Activated CD8-positive, alpha-beta memory T cell treated with anti-CD3 and anti-CD28 coated beads for 48 hours (primary cell): ENCODE results near the gene UBTD2.
"Not testable (repeated sequence)": the region's sequence is repeated elsewhere in the genome, so short reads cannot be mapped to it uniquely, and the experiment has no call there.

Source experiments
- DNase-seq, 3 experiments: peaks; one replicate each; pipeline ENCODE4 v3.0.0-alpha.2; 2020; ENCODE audit warnings: low read depth in 2 of 3, low spot score in 2 of 3

Gene UBTD2, protein sequence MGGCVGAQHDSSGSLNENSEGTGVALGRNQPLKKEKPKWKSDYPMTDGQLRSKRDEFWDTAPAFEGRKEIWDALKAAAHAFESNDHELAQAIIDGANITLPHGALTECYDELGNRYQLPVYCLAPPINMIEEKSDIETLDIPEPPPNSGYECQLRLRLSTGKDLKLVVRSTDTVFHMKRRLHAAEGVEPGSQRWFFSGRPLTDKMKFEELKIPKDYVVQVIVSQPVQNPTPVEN

DNA sequence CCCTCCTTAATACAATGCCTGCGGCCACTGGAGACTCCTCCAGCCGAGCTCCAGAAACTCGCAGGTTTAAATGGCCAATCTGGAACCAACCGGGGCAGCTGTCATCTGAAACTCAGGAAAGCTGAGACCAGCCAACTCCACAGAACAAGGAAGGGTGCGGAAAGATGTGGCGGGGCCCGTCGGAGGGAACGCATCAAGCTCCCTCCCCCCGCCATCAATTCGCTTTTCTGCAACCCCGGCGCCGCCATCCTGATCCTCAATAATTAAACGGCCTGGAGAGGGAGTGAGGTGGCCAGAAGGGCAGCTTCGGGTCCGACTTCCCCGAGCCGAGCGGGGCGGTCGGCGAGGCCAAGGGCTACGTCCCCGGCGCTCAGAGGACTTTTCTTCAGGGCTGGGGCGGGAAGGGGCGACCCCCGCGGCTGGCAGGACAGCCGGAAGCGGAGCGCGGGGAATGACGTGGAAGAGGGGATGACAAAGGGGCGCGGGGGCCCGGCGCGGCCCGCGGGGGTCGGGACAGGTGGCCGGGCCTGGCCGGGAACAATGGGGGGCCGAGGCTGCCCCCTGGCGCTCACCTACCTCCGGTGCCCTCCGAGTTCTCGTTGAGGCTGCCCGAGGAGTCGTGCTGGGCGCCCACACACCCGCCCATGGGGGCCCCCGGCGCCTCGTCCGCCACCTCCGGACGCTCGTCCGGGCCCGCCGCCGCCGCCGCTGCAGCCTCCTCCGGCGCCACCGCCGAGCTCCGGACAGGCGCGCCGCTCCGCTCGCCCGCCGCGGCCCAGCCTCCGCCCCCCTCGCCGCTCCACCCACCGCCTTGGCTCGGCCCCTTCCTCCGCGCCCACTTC is at the start of gene UBTD2:
TSS of gene UBTD2 (minus strand) at position 745 of the 842 bp plus-strand sequence. CDS start at position 646, 99 bp downstream.
- peak in 2 of 3 experiments; percentile 20 to 64 for DNase-seq

- DNase-seq: not testable (repeated sequence)
These were observed 43.3 kb upstream of the UBTD2 start for GRCh38 chr5:172326901-172327300.

DNA sequence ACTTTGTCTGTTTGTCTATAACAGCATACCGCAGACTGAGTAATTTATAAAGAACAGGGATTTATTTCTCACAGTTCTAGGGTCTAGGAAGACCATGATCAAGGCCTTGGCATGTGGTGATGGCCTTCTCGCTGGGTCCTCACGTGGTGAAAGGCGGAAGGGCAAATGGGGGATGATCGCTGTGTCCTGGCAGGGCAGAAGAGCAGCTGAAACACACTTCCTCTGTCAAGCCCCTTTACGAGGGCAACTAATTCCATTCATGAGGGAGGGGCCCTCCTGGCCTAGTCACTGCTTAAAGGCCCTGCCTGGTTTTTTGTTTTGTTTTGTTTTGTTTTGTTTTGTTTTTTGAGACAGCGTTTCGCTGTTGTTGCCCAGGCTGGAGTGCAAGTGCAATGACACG is 41.9 kb upstream of the UBTD2 start:
- DNase-seq: no peak

DNA sequence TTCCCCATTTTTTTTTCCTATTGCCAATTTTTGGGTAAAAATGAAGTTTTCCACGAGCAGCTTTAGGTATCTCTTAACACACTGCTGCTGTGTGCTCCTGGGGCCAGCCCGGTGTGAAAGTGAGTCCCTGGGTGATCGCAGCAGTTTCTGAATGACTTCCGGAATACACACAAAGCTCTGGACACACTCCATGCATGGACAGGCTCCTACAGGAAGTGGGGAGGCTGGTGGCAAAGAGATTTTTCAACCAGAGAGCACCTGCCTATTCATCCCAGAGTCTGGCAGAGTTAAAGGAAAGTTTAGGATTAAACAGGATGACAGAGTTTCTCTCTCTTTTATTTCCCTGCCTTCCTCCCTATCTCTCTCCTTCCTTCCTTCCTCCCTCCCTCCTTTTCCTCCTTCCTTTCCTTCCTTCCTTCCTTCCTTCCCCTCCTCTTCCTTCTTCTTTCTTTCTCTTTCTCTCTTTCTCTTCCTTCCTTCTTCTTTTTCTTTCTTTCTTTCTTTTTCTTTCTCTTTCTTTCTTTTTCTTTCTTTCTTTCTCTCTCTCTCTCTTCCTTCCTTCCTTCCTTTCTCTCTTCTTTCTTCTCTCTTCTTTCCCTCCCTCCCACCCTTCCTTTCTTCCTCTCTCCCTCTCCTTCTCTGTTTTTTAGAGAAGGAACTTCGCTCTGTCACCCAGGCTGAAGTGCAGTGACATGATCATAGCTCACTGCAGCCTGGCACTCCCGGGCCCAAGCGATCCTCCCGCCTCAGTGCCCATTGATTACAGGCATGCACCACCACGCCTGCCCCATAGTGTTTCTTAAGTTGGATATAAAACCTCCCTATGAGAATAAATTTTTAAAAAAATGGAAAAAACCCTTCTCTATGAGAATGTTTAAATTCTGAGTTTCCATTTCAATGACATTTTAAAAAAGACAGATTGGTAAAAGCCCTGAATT is 38.7 kb upstream of the UBTD2 start:
- DNase-seq: no peak

DNA sequence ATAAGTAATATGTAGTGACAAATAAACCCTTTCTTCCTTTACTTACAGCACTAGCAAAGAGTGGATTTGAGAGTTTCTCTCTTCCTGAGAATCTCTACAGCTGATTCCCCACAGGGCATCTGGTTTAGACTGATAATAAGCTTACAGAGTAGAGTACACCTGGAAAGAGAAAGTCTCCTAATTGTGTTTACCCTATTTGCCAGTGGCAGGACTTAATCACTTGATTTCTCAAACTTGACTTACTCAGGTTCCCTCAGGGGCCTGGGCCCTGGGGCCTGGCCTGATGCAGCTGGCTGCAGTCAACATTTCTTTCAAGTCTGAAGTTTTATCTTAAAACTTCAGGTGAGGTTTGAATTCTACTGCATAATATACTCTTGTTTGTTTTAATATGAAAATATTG is 38.0 kb upstream of the UBTD2 start:
- no peak for DNase-seq

DNA sequence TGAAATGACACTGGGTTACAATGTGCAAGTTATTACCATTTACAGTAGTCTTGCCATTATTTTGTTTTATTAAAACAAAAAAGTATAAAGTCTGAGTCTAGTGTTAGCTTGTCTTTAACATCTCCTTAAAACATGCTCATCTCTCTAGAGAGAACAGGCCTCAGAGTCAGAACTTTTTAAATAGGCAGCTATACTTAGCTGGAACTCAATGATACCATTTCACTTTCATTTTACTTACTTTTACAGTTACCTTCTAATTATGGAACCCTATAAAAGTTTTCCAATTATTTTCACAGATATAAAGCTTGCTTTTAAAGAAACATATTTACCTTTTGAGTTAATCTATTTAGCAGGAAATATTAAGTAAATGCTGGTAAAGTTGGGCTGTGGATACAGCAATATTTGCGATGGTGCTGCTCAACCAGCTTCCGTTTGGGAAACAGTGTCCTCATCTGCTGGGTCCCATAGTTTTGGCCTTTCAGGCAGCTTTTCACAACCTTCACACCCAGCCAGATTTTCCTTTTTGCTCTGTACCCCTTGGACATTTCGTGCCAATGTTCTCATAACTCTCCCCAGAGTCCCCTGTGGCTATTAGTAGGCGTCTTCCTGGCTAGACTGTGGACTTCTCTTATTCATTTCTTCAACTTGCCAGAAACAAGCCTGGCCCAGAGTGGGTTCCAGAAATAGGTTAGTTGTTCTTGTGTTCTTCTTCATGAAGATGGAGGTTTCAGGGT is 36.3 kb upstream of the UBTD2 start:
- DNase-seq: no peak

DNA sequence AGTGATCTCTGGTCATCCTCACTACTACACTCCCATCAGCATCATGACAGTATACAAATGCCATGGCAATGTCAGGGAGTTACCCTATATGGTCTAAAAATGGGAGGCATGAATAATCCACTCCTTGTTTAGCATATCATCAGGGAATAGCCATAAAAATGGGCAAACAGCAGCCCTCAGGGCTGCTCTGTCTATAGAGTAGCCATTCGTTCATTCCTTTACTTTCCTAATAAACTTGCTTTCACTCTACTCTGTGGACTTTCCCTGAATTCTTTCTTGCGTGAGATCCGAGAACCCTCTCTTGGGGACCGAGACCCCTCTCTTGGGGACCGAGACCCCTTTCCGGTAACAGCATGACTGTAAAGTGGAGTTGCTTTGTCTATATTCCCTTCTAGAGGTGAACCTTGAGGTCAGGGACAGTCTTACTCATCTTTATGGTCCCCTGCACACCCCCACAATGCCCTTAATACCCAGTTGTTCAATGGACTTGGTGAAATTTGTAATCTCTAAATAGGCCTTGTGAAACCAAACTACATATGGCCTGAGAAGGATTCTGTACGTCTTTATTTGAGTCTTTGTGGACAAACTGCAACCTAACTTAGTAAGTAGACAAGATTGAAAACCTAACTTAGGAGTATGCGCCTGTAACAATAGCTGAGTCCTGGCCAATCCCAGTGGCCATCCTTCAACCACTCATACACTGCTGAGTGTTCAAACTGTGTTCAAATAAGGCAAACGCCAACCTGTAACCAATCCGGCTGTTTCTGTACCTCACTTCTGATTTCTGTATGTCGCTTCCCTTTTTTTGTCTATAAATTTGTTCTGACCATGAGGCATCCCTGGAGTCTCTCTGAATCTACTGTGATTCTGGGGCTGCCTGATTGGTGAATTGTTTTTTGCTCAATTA is 32.3 kb upstream of the UBTD2 start:
- no peak for DNase-seq

- DNase-seq: no peak
These were observed 30.4 kb upstream of the UBTD2 start for GRCh38 chr5:172313915-172314314.

DNA sequence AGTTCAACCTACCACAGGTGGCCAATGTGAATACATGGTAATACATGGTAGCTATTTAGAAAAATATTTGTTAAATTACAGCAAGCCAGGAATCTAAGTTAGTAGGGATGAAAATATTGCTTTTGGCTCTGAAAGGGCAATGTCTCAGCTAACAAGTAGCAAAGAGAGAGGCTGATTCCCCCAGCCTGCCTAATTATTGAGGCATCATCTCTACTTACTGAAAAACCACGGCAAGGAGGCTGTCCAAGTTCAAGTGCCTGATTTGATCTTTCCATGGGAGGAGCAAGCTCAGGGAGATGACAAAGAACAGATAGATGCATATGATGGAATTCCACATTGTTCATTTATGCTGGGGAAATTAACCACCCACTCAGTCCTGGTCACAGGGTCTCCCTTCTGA is 28.7 kb upstream of the UBTD2 start:
- no peak for DNase-seq

GRCh38 chr5:172311605-172312004 is 28.0 kb upstream of the UBTD2 start:
- no peak for DNase-seq

DNA sequence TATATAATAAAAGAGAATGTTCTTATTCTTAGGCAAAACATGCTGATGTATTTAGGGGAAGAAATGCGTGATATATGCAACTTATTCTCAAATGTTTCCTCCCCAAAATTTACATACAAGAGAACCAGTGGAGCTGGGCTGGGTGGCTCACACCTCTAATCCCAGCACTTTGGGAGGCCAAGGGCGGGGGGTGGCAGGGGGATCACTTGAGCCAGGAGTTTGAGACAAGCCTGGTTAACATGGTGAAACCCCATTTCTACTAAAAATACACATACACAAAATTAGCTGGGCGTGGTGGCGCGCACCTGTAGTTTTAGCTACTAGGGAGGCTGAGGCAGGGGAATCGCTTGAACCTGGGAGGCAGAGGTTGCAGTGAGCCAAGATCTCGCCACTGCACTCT is 27.5 kb upstream of the UBTD2 start:
- no peak for DNase-seq

- no peak for DNase-seq
These were observed 21.8 kb upstream of the UBTD2 start for GRCh38 chr5:172305380-172305779.

DNA sequence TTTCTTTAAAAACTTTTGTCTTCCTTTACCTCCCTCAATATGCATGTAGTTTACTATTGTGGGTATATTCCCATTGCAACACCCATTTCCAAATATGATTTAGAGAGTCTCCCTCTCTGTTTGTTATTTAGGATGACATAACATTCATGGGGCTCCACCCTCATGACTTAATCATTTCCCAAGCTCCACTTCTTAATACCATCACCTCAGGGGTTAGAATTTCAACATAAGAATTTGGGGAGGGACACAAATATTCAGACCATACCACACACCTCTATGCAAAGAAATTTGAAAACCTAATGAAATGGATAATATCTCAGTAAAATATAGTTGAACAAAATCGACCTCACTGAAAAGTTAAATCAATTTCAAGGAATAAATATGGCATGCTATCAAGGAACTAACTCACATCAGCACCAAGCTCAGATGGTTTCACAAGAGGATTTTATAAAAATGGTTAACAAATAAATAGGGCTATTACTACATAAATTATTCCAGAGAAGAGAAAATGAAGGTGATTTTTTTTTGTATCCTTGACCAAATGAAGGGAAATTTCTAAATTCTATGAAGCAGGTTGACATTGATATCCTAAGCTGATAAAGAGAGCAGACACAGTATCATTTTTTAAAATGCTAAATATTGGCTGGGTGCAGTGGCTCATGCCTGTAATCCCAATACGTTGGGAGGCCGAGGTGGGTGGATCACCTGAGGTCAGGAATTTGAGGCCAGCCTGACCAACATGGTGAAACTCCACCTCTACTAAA is 20.2 kb upstream of the UBTD2 start:
- DNase-seq: no peak

DNA sequence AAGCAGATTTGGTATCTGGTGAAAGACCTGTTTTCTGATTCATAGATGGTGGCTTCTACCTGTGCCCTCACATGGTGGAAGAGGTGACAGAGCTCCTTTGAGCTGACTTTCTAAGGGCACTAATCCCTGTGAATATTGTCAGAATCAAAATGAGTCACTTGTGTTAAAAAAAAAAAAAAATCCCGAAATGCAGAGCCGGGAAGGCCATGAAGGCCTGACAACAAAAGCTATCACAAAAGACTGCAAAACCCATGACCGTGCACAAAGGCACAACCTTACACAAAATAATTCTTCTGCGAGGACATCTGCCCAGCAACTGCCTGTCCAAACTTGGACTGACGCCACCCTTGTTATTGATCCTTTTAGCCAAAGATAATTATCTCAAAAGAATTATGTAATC is 19.6 kb upstream of the UBTD2 start:
- DNase-seq: no peak

GRCh38 chr5:172302047-172302710 is 18.6 kb upstream of the UBTD2 start:
- DNase-seq: no peak

DNA sequence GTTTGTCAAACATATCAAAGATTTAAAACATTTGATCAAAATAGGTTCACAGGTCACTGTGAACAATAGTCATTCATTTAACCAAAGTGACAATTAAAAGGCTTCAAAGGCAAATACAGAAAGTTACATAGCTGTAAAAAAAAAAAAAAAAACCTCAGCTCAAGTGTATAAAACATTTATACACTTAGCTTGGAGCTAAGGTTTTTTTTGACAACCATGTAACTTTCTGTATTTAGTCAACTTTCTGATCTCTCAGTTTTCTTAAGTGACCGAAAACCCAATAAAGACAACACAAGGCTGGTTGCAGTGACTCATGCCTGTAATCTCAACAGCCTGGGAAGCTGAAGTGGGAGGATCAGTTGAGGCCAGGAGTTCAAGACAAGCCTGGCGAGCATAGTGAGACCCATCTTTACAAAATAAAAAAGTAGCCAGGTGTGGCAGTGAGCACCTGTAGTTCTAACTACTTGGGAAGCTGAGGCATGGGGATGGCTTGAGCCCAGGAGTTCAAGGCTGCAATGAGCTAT is 16.4 kb upstream of the UBTD2 start:
- no peak for DNase-seq

GRCh38 chr5:172294831-172295230 is 11.3 kb upstream of the UBTD2 start:
- no peak for DNase-seq

DNA sequence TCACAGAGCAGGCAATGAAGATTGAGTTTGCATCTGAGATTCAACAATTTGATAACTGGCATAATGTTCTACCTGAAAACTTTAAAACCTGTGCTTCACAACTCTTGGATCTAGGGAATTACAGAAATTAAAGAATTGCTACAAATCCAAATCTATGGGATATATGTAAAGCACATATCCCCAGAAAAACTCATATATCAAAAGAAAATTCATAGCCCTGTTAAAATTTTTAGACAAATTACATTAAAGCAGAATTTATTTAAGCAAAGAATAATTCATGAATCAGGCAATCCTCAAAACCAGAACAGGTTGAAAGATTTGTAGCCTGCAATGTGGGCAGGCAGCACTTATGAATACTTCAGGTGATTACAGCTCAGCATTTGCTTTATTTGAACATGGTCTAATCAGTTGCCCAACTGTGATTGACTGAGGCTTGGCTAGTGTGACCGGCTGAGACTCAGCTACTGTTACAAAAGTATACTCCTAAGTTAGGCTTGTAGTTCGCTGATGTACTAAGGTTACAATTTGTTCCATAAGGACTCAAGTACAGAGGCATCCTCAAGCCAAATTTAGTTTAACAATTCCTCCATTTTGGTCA is 10.3 kb upstream of the UBTD2 start:
- no peak for DNase-seq
